HepG2 (cell line): Measurements from ENCODE around the gene TFG. TPM values are rescaled to one million over a fixed set of nuclear protein-coding genes. Genes with fewer than 3 reads are reported as not detected.

Source experiments
- NFIB ChIP-seq: sonication (generic); formaldehyde crosslinking; IDR thresholded peaks from 2 replicates; pipeline ENCODE4 v1.9.0; 2021; ENCODE audit warnings: missing genetic modification reagents, mild to moderate bottlenecking, borderline replicate concordance
- ZNF280D ChIP-seq: sonication (generic); formaldehyde crosslinking; IDR thresholded peaks from 2 replicates; pipeline ENCODE4 v1.5.1; 2020; ENCODE audit warnings: mild to moderate bottlenecking, missing genetic modification reagents
- polyA plus RNA-seq, 8 experiments: library from polyadenylated mRNA; depleted of rRNA in 3 of 8; stranded (reverse) in 7 of 8; unstranded in 1 of 8; fragments of >200 nt; fragmentation: Illumina TruSeq in 4 of 8; extraction: Trizol in 4 of 8; gene quantifications; 2 replicates each; pipeline versions ENCODE4 v1.2.1 to v1.2.3, GENCODE V29; 2011 to 2016; ENCODE audit warnings: low read depth in 4 of 8, missing spikeins in 1 of 8, mixed read lengths in 1 of 8; ENCODE audit not compliant: insufficient read depth in 1 of 8
- total RNA-seq, 5 experiments: library from RNA; depleted of rRNA; stranded (reverse); fragments of >200 nt; fragmentation: Illumina TruSeq; extraction: Trizol; gene quantifications; 2 replicates each; pipeline ENCODE4 v1.2.3, GENCODE V29; 2016; ENCODE audit warnings: low read depth in 1 of 5
- TF ChIP-seq, protein P1 (sequence below): sonication (generic); formaldehyde crosslinking; IDR thresholded peaks from 2 replicates; pipeline ENCODE4 v1.8.0; 2022; ENCODE audit warnings: mild to moderate bottlenecking, missing genetic modification reagents, moderate library complexity
- TF ChIP-seq, protein P2 (sequence below): sonication (generic); formaldehyde crosslinking; IDR thresholded peaks from 2 replicates; pipeline ENCODE4 v1.8.0; 2022; ENCODE audit warnings: mild to moderate bottlenecking, missing genetic modification reagents, borderline replicate concordance

Gene TFG
- total and polyA plus RNA-seq, 2 of the 13 experiments (the other 11 are each of a cell fraction or from before 2014, with no cell fraction given), result 53.6 to 71.7 TPM

GRCh38 chr3:100700708-100701107 is 8.6 kb upstream of the TFG start (continued):
- TF ChIP-seq, protein P1, sequence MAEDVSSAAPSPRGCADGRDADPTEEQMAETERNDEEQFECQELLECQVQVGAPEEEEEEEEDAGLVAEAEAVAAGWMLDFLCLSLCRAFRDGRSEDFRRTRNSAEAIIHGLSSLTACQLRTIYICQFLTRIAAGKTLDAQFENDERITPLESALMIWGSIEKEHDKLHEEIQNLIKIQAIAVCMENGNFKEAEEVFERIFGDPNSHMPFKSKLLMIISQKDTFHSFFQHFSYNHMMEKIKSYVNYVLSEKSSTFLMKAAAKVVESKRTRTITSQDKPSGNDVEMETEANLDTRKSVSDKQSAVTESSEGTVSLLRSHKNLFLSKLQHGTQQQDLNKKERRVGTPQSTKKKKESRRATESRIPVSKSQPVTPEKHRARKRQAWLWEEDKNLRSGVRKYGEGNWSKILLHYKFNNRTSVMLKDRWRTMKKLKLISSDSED (CRISPR knock-in tag), result no peak
- TF ChIP-seq, protein P2, sequence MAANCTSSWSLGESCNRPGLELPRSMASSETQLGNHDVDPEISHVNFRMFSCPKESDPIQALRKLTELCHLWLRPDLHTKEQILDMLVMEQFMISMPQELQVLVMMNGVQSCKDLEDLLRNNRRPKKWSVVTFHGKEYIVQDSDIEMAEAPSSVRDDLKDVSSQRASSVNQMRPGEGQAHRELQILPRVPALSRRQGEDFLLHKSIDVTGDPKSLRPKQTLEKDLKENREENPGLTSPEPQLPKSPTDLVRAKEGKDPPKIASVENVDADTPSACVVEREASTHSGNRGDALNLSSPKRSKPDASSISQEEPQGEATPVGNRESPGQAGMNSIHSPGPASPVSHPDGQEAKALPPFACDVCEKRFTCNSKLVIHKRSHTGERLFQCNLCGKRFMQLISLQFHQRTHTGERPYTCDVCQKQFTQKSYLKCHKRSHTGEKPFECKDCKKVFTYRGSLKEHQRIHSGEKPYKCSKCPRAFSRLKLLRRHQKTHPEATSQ (CRISPR knock-in tag), result no peak
- no peak for TF ChIP-seq NFIB (CRISPR knock-in tag)
- no peak for TF ChIP-seq ZNF280D (CRISPR knock-in tag)
